ENCODE data around the gene ZBTB3. TPM values are rescaled to one million over a fixed set of nuclear protein-coding genes. Genes with fewer than 3 reads are reported as not detected.

ZBTB3 gene
- total RNA-seq, 1 experiment from 2014 or later = 16.5 TPM

DNA sequence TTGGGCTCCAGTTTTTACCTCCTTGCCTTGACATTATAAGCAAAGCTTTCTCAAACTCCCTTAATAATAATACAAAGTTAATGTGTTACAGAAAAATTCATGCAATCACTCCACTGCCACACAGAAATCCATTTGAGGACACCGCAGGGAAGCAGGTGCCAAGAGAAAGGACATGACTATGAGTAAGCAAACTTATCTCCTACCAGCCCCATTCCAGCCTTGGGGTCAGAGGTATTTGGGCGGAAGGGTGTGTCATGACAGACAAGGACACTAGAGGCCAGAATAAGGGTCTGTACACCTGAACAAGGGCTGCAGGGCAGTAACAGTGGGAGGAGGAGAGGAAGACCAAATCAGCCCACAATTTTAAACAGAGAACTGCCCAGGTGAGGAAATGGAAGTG is 40.6 kb downstream of the ZBTB3 start:
- ChIA-PET CTCF (no interaction called here), POLR2A (ENCODE audit: unreplicated experiment) (no interaction called here)
- TF ChIP-seq, protein P1, sequence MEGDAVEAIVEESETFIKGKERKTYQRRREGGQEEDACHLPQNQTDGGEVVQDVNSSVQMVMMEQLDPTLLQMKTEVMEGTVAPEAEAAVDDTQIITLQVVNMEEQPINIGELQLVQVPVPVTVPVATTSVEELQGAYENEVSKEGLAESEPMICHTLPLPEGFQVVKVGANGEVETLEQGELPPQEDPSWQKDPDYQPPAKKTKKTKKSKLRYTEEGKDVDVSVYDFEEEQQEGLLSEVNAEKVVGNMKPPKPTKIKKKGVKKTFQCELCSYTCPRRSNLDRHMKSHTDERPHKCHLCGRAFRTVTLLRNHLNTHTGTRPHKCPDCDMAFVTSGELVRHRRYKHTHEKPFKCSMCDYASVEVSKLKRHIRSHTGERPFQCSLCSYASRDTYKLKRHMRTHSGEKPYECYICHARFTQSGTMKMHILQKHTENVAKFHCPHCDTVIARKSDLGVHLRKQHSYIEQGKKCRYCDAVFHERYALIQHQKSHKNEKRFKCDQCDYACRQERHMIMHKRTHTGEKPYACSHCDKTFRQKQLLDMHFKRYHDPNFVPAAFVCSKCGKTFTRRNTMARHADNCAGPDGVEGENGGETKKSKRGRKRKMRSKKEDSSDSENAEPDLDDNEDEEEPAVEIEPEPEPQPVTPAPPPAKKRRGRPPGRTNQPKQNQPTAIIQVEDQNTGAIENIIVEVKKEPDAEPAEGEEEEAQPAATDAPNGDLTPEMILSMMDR (conservative IDR thresholded peaks at IDR 0.05) = no peak
- no peak for TF ChIP-seq EZH2 (IDR thresholded peaks at IDR 0.05; ENCODE audit: low read depth)
- Histone ChIP-seq H2AFZ (no peak overlapping the region), H4K20me1 (ENCODE audit: insufficient read depth) (no peaks in the 10 kb centered on the region), H3K79me2 (ENCODE audit: low read depth) (peaks cover 29% of the 10 kb centered on the region), H3K27ac (peak overlapping the region; percentile 42), H3K4me3 (no peak overlapping the region), H3K9me3 (ENCODE audit: insufficient read depth, low read depth) (no peaks in the 10 kb centered on the region), H3K4me2 (0 out of 2 replicates have a peak overlapping the region, but pooled peaks have one; percentile 6), H3F3A (ENCODE audit: insufficient read depth, low read depth) (peaks cover 70% of the 10 kb centered on the region), H3K27me3 (ENCODE audit: insufficient read depth, low read depth) (no peaks in the 10 kb centered on the region), H3K4me1 (replicated peaks; ENCODE audit: insufficient read depth) (peaks cover 16% of the 10 kb centered on the region), H3K9me2 (ENCODE audit: insufficient read depth) (no peaks in the 10 kb centered on the region), H3K36me3 (ENCODE audit: low read depth) (peaks cover 51% of the 10 kb centered on the region)
- peak; percentile 55 to 63 for DNase-seq
- BruUV-seq (replicated peaks) = no TSS peak
- intact Hi-C loops (cut with micrococcal nuclease; ENCODE audit: unreplicated experiment) = no loop called here

GRCh38 chr11:62712861-62713260 is 41.1 kb downstream of the ZBTB3 start:
- BruUV-seq (replicated peaks) = no TSS peak
- intact Hi-C loops (cut with micrococcal nuclease; ENCODE audit: unreplicated experiment) = no loop called here
- peaks cover 21% of the 10 kb centered on the region for H3K4me1 ChIP-seq (replicated peaks; ENCODE audit: insufficient read depth)
- H3K79me2 ChIP-seq (ENCODE audit: low read depth) = peaks cover 24% of the 10 kb centered on the region
- H2AFZ ChIP-seq = no peak overlapping the region
- peak overlapping the region; percentile 42 for H3K27ac ChIP-seq
- H3K27me3 ChIP-seq (ENCODE audit: insufficient read depth, low read depth) = no peaks in the 10 kb centered on the region
- DNase-seq = no peak
- TF ChIP-seq, protein P1 (conservative IDR thresholded peaks at IDR 0.05) = no peak
- TF ChIP-seq EZH2 (IDR thresholded peaks at IDR 0.05; ENCODE audit: low read depth) = no peak
- no peaks in the 10 kb centered on the region for H3K9me3 ChIP-seq (ENCODE audit: insufficient read depth, low read depth)
- peaks cover 65% of the 10 kb centered on the region for H3F3A ChIP-seq (ENCODE audit: insufficient read depth, low read depth)
- CTCF ChIA-PET = no interaction called here
- POLR2A ChIA-PET (ENCODE audit: unreplicated experiment) = no interaction called here
- H3K9me2 ChIP-seq (ENCODE audit: insufficient read depth) = no peaks in the 10 kb centered on the region
- no peaks in the 10 kb centered on the region for H4K20me1 ChIP-seq (ENCODE audit: insufficient read depth)
- H3K4me2 ChIP-seq = no peak overlapping the region
- no peak overlapping the region for H3K4me3 ChIP-seq
- H3K36me3 ChIP-seq (ENCODE audit: low read depth) = peaks cover 46% of the 10 kb centered on the region

- Histone ChIP-seq H2AFZ (no peak overlapping the region), H4K20me1 (ENCODE audit: insufficient read depth) (no peaks in the 10 kb centered on the region), H3K4me1 (replicated peaks; ENCODE audit: insufficient read depth) (peaks cover 22% of the 10 kb centered on the region), H3K27me3 (ENCODE audit: insufficient read depth, low read depth) (no peaks in the 10 kb centered on the region), H3K36me3 (ENCODE audit: low read depth) (peaks cover 41% of the 10 kb centered on the region), H3K27ac (peak overlapping the region; percentile 42; the same call in 1 of the 2 replicates), H3K79me2 (ENCODE audit: low read depth) (peaks cover 19% of the 10 kb centered on the region), H3K4me3 (no peak overlapping the region), H3F3A (ENCODE audit: insufficient read depth, low read depth) (peaks cover 62% of the 10 kb centered on the region), H3K4me2 (no peak overlapping the region), H3K9me3 (ENCODE audit: insufficient read depth, low read depth) (no peaks in the 10 kb centered on the region), H3K9me2 (ENCODE audit: insufficient read depth) (no peaks in the 10 kb centered on the region)
- intact Hi-C loops (cut with micrococcal nuclease; ENCODE audit: unreplicated experiment) = no loop called here
- no TSS peak for BruUV-seq (replicated peaks)
- POLR2A ChIA-PET (ENCODE audit: unreplicated experiment) = no interaction called here
- DNase-seq = no peak
- no peak for TF ChIP-seq EZH2 (IDR thresholded peaks at IDR 0.05; ENCODE audit: low read depth)
- TF ChIP-seq, protein P1 (conservative IDR thresholded peaks at IDR 0.05) = no peak
- CTCF ChIA-PET = interaction anchor here (0.6 kb wide), 1 partner anchor 120 kb away, joined by 8 read pairs; no protein-coding TSS in a partner anchor
These were observed 41.6 kb downstream of the ZBTB3 start for GRCh38 chr11:62712276-62712812.
